Myocyte (in vitro differentiated cells): ENCODE measurements around the gene MIPEP. TPM values are rescaled to one million over a fixed set of nuclear protein-coding genes. Genes with fewer than 3 reads are reported as not detected.

ENCODE experiments used
- DNase-seq: peaks from one replicate; pipeline ENCODE4 v3.0.0-alpha.2; 2012; ENCODE audit warnings: low read depth
- total RNA-seq: library from RNA; depleted of rRNA; stranded (reverse); fragments of >200 nt; gene quantifications from 2 replicates; pipeline ENCODE4 v1.2.3, GENCODE V29; 2014

MIPEP gene
- total RNA-seq, 1 donor from 2014 or later, result 19.9 TPM

- no peak for DNase-seq
Measured at GRCh38 chr13:23778002-23778652, 111.1 kb downstream of the MIPEP start.

- no peak for DNase-seq
Measured at GRCh38 chr13:23777575-23777870, 111.7 kb downstream of the MIPEP start.

DNA sequence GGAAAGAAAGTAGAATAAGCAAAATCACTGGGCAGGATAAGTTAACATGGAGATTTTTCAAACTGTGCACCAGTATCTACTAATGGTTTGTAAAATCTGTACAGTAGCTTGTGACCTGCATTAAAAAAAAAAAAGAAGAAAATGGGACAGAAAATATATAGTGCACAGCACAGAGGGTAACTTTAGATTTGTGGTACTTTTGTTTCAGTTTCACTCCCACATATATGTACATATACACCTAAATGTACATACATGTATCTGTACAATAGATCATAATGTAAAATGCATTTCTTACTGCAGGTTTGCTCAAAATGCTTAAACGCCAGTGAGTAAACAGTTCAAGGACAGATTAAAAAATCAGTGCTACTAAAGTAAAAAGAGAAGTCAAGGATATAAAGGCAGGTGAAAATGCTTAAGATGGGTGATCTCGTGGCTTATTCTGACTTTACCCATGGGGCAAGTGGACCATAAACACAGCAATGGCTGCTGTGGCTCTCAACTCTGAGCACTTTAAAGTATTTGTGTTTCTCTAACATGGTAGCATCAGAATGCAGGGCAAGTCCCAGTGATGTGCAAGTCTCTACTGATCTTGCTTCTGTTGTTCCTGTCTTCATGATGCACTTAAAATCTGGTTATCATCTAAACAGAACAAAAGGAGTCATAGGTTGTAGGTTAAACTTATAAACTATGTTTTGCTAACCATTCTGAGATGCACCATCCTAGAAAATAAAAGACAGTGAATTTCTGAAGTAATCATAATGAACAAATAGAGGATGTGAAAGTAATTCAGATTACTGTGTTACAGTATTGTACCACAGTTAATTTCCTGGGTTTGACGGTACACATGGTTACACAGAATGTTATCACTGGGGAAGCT, 112.3 kb downstream of the MIPEP start:
- no peak for DNase-seq

- DNase-seq, result no peak
Measured at GRCh38 chr13:23772717-23773116, 116.5 kb downstream of the MIPEP start.

DNA sequence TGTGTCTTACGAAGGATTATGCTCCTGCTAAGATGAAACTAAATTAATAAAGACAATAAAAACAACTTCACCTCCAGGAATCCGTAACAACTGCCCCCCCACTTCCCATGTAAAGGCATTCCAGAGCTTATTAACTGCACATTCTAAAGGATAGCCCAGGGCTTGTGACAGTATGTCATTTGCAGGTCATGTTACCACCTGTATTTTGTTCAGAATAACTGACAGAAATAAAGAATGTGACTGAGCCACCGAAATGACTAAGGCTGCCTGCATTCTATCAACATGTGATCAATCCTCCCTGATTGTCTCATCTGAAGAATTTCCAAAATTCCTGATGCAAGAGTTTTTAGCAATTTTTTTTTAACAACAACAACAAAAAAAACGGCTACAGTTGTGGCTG, 117.2 kb downstream of the MIPEP start:
- no peak for DNase-seq

- DNase-seq, result no peak
Measured at GRCh38 chr13:23771552-23771951, 117.6 kb downstream of the MIPEP start.

- peak; percentile 13 for DNase-seq
Measured at GRCh38 chr13:23770973-23771372, 118.2 kb downstream of the MIPEP start.

- DNase-seq, result no peak
Measured at GRCh38 chr13:23770428-23770827, 118.8 kb downstream of the MIPEP start.

DNA sequence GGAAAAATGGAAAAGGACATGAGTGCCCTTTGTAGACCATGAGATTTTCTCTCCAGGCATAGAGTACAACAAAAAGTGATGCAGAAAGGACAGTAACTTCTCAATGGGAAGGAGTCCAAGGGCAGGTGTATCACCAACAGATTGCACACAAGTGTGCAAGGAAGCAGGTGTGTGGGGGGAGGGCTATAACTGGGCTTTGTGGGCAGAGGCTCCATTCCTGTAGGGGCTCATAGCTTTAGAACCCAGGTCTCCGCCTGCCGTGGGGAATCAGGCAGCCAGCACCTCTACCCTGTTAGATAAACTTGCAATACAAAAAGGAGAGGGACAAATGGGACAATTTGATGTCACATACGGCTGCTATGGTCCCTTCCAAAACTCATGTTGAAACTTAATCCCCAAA, 119.8 kb downstream of the MIPEP start:
- DNase-seq, result no peak

DNA sequence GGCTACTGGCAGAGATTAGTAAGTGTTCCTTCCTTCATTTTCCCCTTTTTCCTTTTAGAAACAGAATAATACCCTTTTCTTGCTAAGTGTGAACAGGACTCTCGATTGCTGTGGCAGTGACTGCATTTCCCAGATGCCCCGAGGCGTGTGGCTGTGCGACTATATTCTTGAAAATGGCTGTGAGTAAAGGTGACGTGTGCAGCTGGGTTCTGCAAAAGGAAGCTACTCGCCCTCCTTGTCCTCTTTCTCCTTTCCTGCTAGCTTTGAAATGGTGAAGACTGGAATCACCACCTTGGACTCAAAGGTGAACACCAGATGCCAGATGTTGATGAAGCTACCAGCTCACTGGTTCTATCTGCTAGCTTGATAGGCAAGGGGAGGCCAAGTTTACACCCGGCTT, 121.4 kb downstream of the MIPEP start:
- no peak for DNase-seq

DNA sequence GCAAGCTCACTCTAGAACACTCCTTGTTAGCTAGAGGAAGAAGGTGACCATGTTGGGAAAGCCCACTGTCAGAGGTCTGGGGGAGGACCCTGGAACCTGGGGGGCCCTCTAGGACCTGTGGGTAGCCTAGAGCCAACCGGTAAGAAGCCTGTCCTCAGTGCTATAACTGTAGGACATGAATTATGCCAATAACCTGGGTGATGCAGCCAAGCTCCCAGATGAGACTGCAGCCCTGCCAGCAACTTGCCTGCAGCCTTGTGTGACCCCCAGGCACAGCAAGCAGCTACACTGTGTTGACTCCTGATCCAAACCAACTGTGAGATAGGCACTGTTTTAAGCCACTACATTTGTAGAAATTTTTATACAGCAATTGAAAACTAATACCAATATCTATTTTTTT, 122.3 kb downstream of the MIPEP start:
- DNase-seq, result no peak

DNA sequence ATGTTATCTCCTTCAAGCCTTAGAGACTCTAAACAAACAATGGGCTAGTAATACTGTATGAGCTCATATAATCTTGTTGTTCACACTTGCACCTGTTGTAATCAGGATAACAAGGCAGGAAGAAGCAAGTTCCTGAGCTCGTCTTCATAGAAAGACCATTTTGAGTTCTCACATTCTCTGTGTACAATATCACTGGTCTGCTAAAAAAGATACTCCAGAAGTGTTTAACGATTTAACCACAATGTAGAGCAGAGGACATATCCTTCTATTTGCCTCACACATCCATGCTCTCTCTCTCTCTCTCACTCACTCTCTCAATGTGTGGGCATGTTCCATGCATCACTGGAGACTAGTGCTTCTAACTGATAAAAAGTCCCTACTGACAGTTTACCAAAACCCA, 122.9 kb downstream of the MIPEP start:
- peak; percentile 78 for DNase-seq

- DNase-seq, result peak; percentile 66
Measured at GRCh38 chr13:23765531-23765930, 123.7 kb downstream of the MIPEP start.

- no peak for DNase-seq
Measured at GRCh38 chr13:23763318-23763717, 125.9 kb downstream of the MIPEP start.

- DNase-seq, result peak; percentile 26
Measured at GRCh38 chr13:23761760-23762159, 127.4 kb downstream of the MIPEP start.

DNA sequence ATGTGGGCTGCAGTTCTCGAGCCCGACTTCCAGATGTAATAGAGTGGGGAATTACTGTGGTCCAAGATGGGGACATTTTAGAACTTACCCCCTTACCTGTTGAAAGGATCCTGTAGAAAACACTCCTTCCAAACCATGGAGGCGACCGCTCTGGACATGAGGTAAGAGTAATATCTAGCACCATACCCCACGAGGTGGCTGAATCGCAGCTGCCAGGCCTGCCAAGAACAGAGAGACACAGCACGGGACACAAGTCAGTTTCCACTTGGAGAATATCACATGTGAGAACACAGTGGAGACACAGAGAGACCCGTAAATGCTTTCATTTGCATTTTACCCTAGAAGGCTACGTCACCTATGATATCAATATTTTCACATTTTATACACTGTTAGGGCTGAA, 129.2 kb downstream of the MIPEP start:
- no peak for DNase-seq

GRCh38 chr13:23758798-23759527, 130.2 kb downstream of the MIPEP start:
- no peak for DNase-seq

- DNase-seq, result no peak
Measured at GRCh38 chr13:23754997-23755396, 134.2 kb downstream of the MIPEP start.

DNA sequence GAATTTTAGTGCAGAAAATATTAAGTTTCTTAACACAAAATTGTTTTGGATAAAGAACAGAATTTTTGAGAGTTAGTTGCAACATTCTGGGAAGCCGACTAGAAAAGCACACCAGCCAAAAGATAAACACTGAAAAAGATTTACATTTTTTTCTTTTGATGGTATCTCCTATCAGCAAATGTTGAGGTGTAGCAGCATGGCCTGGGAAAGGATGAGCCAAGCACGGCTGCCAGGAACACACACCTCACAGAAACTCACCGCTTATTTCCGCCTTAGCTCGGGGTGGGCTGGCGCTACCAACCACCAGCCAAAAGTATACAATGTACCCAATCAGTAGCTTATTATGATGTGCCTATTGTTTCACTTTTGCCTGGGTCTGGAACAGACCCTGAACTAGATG, 134.7 kb downstream of the MIPEP start:
- no peak for DNase-seq

DNA sequence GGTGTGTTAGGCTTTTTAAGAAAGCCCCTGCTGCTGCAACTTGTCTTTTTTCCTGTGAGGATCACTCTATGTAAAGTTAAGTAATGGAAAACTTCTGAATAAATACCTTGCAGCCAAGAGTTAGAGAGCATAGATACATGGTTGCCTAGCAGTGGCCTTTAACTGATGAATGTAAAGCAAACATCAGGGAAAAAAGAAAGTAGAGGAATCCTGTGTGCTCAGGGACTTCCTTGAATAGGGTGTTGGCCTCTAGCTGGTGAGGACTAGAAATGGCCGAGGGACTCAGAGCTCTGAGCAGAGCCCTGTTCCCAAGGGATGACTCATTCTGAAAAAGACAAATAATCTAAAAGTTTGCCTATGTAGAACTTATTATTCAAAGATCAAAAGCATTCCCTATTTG, 135.7 kb downstream of the MIPEP start:
- peak; percentile 15 for DNase-seq

- no peak for DNase-seq
Measured at GRCh38 chr13:23752111-23753001, 136.8 kb downstream of the MIPEP start.
